Neuron (in vitro differentiated cells): ENCODE data around the gene SPOUT1.
"Not testable (repeated sequence)": the region's sequence is repeated elsewhere in the genome, so short reads cannot be mapped to it uniquely, and the experiment has no call there.

ENCODE experiments used
- H2AFZ ChIP-seq: one replicate; pipeline ENCODE4 v1.6.1; 2013; ENCODE audit warnings: low read depth, mild to moderate bottlenecking, inconsistent platforms, low read length, moderate library complexity
- H3K27me3 ChIP-seq: one replicate; pipeline ENCODE4 v1.6.1; 2013; ENCODE audit warnings: low read length; ENCODE audit not compliant: insufficient read depth
- H3K36me3 ChIP-seq: one replicate; pipeline ENCODE4 v1.6.1; 2013; ENCODE audit warnings: low read length; ENCODE audit not compliant: insufficient read depth
- H3K4me1 ChIP-seq: one replicate; pipeline ENCODE4 v1.6.1; 2013; ENCODE audit warnings: low read length; ENCODE audit not compliant: insufficient read depth
- H3K4me3 ChIP-seq: 2 replicates; pipeline ENCODE4 v1.5.1; 2013; ENCODE audit warnings: mild to moderate bottlenecking, low read length, moderate library complexity
- H3K9me3 ChIP-seq: one replicate; pipeline ENCODE4 v1.6.1; 2013; ENCODE audit warnings: low read length

SPOUT1 gene

DNA sequence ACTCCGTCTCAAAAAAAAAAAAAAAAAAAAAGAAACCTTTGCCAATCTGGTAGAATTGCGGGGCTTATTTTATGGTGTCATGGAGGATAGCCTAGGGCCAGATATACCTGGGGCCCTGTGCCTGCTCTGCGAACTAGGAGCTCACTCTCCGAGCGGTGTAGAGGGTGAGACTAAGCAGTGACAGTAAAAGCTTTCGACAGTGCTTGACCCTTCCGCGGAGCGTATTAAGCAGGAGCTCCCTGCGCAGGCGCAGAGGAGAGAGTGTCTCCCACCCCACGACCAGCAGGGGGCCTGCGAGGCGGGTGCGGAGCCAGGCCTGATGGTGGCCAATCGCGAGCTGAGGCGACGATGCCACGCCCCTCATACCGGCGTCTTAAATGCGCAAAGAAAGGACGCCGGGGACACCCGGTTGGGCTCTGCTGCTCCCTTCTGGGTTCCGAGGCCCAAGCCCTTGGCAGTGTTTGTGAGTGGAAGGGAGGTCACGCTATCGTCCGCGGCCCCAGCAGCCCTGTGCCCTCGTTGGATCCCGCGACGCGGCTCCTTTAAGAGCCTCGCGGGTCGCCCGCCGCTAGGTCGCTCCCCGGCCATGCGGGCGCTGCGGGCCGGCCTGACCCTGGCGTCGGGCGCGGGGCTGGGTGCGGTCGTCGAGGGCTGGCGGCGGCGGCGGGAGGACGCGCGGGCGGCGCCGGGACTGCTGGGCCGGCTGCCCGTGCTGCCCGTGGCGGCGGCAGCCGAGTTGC lies 11.3 kb downstream of the SPOUT1 start, which contains the start of gene ENDOG:
Gene ENDOG, plus strand, starts transcription at position 402 of the 740 bp plus-strand sequence. Its CDS starts 185 bp downstream, at position 587.
- Histone ChIP-seq H2AFZ (no peak within 1 kb of the TSS), H3K4me3 (peak within 1 kb of the TSS; percentile 45), H3K9me3 (no peaks in the 10 kb centered on the region), H3K4me1 (no peaks in the 10 kb centered on the region), H3K36me3 (peaks cover 23% of the 10 kb centered on the region), H3K27me3 (no peaks in the 10 kb centered on the region)

DNA sequence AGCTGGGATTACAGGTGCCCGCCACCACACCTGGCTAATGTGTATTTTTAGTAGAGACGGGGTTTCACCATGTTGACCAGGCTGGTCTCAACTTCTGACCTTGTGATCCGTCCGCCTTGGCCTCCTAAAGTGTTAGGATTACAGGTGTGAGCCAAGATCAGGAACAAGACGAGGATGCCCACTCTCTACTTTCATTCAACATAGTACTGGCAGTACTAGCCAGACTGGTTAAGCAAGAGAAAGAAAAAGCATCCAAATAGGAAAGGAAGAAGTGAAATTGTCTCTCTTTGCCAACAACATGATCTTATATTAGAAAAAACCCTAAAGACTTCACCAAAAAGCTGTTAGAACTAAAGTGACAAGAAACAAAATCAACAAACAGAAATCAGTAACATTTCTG lies 18.7 kb downstream of the SPOUT1 start:
- Histone ChIP-seq H3K9me3 (no peaks in the 10 kb centered on the region), H3K36me3 (peaks cover 28% of the 10 kb centered on the region), H3K4me3 (no peak overlapping the region), H3K4me1 (no peaks in the 10 kb centered on the region), H3K27me3 (no peaks in the 10 kb centered on the region), H2AFZ (no peak overlapping the region)

DNA sequence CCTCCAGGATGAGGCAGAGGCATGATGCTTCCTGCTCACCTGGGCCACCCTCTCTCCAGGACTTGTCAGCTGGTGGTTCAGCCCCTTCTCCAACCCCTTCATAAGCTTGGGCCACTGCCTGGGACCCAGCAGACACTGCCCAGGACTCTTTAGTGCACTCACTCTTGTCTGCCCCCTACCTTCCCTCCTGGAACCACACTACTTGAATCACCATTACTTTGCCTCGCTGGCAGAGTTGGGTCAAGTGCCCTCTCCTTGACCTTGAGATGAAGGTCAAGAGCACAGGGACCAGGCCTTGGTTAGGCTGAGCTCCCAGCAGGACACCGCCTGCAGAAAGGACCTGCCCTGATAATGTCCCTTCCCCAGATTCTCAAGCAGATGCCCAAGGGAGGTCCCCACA lies 19.8 kb downstream of the SPOUT1 start:
- Histone ChIP-seq H3K9me3 (no peaks in the 10 kb centered on the region), H2AFZ (no peak overlapping the region), H3K27me3 (no peaks in the 10 kb centered on the region), H3K36me3 (peaks cover 37% of the 10 kb centered on the region), H3K4me3 (no peak overlapping the region), H3K4me1 (no peaks in the 10 kb centered on the region)

DNA sequence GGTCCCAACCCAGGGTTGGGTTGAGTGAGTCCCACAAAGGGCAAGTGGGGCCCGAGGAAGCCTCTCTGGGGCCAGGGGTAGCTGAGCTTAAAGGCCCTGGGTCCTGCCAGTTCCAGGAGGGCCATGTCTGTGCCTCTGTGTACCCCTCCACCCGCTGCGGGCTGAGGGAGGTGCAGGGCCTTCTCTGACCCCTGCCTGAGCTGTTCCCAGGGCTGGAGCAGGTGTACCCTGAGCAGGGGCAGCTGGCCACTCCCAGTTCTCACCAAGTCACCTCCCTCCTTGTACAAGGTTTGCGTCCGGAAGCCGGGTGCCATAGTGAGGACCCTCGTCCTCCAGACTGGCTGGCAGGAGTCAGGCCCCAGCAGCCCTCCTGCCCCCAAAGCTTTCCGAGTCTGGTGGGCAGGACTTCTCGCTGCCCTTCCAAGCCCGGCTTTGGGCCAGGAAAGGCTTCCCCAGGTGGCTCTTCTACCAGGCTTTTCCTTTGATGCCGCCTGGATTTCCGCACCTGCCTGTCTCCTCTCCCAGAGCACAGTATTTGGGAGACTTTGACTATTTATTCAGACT lies 20.5 kb downstream of the SPOUT1 start:
- peaks cover 38% of the 10 kb centered on the region for H3K36me3 ChIP-seq
- no peak overlapping the region for H2AFZ ChIP-seq
- H3K4me1 ChIP-seq: no peaks in the 10 kb centered on the region
- H3K27me3 ChIP-seq: no peaks in the 10 kb centered on the region
- no peaks in the 10 kb centered on the region for H3K9me3 ChIP-seq
- no peak overlapping the region for H3K4me3 ChIP-seq

DNA sequence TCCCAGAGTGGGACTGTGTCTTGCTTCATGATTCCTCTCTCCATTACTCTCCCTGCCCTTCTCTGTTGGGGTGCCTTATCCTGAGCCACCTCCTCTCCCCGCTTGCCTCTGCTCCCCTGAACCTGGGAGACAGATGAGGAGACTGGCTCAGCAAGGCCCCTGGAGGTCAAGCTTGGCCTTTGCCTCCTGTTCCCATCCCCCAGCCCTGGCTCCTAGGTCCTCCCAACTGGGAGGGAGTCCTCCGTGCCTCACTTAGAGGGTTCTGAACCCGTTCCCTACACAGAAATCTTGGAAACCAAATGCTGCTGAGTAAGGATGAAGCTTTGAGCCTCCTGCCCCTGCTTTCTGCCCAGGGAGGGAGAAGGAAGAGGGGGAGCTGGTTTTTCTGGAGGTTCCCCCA lies 21.1 kb downstream of the SPOUT1 start:
- H3K9me3 ChIP-seq: no peaks in the 10 kb centered on the region
- H3K4me1 ChIP-seq: no peaks in the 10 kb centered on the region
- no peaks in the 10 kb centered on the region for H3K27me3 ChIP-seq
- H3K4me3 ChIP-seq: no peak overlapping the region
- no peak overlapping the region for H2AFZ ChIP-seq
- H3K36me3 ChIP-seq: peaks cover 44% of the 10 kb centered on the region

DNA sequence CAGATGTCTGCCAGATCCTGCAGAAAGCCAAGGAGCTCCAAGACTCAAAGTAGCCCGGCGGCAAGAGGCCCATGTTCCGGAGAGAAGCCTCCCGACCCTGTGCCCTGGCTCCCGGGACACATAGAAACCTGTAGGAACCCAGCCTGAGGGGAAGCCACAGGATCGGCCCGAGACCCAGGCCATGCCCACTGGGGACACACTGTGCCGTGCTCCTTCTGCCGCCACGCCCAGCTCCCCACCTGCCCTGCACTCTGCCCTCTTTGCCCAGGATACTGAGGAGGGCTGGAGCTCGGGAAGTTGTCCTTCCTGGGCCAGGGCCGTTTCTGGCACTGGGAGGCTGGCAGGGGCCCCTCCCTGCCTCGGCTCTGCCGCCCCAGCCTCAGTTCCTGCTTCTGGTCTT lies 21.8 kb downstream of the SPOUT1 start:
- no peaks in the 10 kb centered on the region for H3K4me1 ChIP-seq
- H3K4me3 ChIP-seq: no peak overlapping the region
- no peaks in the 10 kb centered on the region for H3K9me3 ChIP-seq
- no peaks in the 10 kb centered on the region for H3K27me3 ChIP-seq
- no peak overlapping the region for H2AFZ ChIP-seq
- peaks cover 47% of the 10 kb centered on the region for H3K36me3 ChIP-seq

DNA sequence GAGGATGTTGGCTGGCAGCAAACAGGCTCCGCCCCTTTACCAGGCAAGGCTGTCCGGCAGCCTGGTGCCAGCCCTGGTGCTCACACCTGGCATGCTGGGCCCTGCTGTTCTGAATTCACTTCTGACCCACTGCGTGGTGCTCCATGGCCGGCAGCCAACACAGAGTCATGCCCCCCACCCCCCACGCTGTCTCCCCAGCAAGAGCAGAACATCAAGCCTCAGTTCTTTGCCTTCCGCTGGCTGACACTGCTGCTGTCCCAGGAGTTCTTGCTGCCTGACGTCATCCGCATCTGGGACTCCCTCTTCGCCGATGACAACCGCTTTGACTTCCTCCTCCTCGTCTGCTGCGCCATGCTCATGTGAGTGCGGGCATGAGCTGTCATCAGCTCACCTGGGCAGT lies 23.9 kb downstream of the SPOUT1 start:
- H3K36me3 ChIP-seq: peaks cover 55% of the 10 kb centered on the region

DNA sequence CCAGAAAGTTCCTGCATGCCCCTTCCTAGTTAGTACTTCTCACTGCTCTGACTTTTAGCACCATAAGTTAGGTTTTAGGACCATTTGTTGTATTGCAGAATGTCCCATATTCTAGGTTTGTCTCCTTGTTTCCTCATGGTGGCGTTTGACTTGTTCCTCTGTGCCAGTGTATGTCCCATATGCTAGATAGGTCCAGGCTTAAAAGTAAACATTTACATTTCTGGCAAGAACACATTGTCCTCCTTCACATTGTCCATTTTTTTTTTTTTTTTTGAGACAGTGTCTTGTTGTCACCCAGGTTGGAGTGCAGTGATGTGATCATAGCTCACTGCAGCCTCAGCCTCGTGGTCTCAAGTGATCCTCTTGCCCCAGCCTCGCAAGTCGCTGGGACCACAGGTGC lies 27.1 kb downstream of the SPOUT1 start:
- Histone ChIP-seq H3K9me3 (no peaks in the 10 kb centered on the region), H3K4me1 (no peaks in the 10 kb centered on the region), H3K27me3 (no peaks in the 10 kb centered on the region), H3K36me3 (peaks cover 64% of the 10 kb centered on the region), H2AFZ (no peak overlapping the region), H3K4me3 (no peak overlapping the region)

More for the DNA sequence above, 23.9 kb downstream of the SPOUT1 start:
- Histone ChIP-seq H3K27me3 (no peaks in the 10 kb centered on the region), H3K4me1 (no peaks in the 10 kb centered on the region), H3K4me3 (no peak overlapping the region), H2AFZ (no peak overlapping the region), H3K9me3 (no peaks in the 10 kb centered on the region)

DNA sequence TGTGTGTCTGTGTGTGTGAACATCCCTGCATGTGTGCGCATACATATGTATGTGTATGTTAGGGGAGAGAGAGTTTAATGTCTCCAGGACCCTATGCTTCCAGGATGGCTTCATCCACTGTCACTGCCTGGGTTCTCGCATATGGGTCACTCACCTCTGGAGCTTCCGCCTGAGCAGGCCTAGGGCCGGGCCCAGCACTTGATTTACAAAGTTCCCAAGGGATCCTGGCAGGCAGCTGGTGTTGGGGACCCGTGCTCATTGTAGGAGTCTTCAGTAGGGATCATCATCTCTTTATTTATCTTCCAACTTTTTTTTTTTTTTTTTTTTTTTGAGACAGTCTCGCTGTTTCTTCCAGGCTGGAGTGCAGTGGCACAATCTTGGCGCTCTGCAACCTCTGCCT lies 29.5 kb downstream of the SPOUT1 start:
- Histone ChIP-seq H3K4me3 (no peak overlapping the region), H3K36me3 (peaks cover 54% of the 10 kb centered on the region), H3K27me3 (no peaks in the 10 kb centered on the region), H2AFZ (no peak overlapping the region), H3K4me1 (no peaks in the 10 kb centered on the region), H3K9me3 (no peaks in the 10 kb centered on the region)

DNA sequence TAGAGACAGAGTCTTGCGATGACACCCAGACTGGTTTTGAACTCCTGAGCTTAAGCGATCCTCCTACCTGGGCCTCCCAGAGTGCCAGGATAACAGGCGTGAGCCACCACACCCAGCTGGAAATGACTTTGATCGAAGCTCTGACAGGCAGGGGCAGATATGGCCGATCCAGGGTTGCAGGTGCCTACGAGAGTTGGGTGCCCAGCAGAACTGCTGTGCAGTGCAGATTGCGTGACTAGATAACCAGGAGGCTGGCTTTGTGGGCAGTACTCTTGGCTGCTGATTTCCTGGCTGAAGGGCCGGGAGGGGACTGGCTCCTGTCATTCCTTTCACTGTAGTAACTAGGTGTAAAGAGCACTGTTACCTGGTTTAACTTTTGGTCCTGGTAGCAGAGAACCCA lies 30.7 kb downstream of the SPOUT1 start:
- Histone ChIP-seq H2AFZ (no peak overlapping the region), H3K27me3 (no peaks in the 10 kb centered on the region), H3K4me3 (no peak overlapping the region), H3K4me1 (no peaks in the 10 kb centered on the region), H3K9me3 (no peaks in the 10 kb centered on the region), H3K36me3 (peaks cover 60% of the 10 kb centered on the region)

DNA sequence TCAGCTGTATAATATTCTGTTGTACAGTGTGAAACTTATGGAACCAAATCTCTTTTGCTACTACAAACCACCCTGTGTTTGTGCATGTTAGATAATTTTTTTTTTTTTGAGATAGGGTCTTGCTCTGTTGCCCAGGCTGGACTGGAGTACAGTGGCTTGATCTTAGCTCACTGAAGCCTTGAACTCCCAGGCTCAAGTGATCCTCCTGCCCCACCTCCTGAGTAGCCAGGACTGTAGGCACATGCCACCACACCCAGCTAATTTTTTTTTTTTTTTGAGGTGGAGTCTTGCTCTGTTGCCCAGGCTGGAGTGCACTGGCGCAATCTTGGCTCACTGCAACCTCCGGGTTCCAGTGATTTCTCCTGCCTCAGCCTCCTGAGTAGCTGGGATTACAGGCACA lies 34.6 kb downstream of the SPOUT1 start:
- not testable (repeated sequence) for H3K27me3 ChIP-seq, H3K4me3 ChIP-seq, H2AFZ ChIP-seq, H3K4me1 ChIP-seq, H3K9me3 ChIP-seq
- H3K36me3 ChIP-seq: peaks cover 71% of the 10 kb centered on the region

DNA sequence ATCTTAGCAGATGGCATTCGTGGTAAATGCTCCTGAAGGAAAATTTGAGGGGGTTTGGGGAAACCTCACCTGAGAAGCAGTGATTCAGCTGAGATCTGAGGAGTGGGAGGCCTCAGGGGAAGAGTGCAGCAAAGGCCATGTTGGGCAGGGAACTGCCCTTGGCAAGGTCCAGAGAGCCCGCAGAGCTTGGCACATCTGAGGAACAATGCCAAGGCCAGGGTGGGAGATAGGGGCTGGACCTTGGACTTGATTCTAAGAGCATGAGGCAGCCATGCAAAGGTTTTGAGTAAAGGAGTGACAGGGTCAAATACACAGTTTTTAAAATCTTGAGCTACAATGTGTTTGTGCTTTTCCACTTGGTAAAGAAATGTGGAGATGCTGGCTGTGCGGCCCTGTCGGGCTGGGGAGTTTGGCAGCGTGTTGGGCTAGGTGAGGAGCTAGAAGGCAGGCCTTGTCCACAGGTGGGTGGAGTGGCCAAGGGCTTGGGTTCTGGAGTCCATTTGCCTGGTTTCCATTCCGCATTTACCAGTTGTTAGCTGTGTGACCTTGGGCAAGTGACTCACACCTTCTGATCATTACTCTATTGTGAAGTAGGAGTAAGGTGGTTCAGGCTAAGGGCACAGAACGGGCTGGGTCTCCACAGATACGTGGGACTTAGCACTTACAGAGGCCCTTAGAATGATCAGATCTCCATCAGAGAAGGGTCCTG lies 36.5 kb downstream of the SPOUT1 start:
- no peaks in the 10 kb centered on the region for H3K27me3 ChIP-seq
- H3K9me3 ChIP-seq: no peaks in the 10 kb centered on the region
- H3K36me3 ChIP-seq: peaks cover 62% of the 10 kb centered on the region
- H3K4me3 ChIP-seq: no peak overlapping the region
- H2AFZ ChIP-seq: no peak overlapping the region
- peaks cover 5% of the 10 kb centered on the region for H3K4me1 ChIP-seq

DNA sequence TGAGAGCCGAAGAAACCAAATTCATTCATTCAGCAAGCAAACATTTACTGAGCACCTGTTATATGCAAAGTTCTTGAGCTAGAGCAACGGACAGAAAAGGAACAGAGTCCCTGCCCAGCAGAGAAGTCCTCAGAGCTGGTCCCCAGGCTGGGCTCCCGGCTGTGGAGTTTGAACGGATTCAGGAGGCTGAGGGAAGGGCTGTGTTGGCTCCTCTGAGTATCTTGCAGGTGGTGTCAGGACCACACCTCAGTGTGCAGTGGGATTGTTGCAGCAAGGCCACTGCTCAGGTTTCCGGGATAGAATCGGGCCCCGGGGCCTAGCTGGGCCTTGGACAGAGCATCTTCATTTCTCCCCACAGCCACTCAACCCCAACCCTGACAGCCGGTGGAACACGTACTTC lies 37.5 kb downstream of the SPOUT1 start:
- Histone ChIP-seq H2AFZ (no peak overlapping the region), H3K4me3 (no peak overlapping the region), H3K9me3 (no peaks in the 10 kb centered on the region), H3K36me3 (peaks cover 54% of the 10 kb centered on the region), H3K4me1 (peaks cover 10% of the 10 kb centered on the region), H3K27me3 (no peaks in the 10 kb centered on the region)
